IgD-negative memory B cell (primary cell): ENCODE results near the gene SLC17A6. TPM values are rescaled to one million over a fixed set of nuclear protein-coding genes. Genes with fewer than 3 reads are reported as not detected.
A peak's percentile ranks its signal among the peaks of the same experiment; 100 is the strongest.

Source experiments
- H3K27ac Mint-ChIP-seq, 3 donors: one replicate each; pipeline ENCODE4 v1.8.0; 2020 to 2022; ENCODE audit warnings: mild to moderate bottlenecking in 3 of 3, mixed read lengths in 3 of 3, moderate library complexity in 1 of 3
- H3K27me3 Mint-ChIP-seq: one replicate; pipeline ENCODE4 v1.8.0; 2021; ENCODE audit warnings: mixed read lengths
- H3K36me3 Mint-ChIP-seq: one replicate; pipeline ENCODE4 v1.8.0; 2020; ENCODE audit warnings: mild to moderate bottlenecking, mixed read lengths
- H3K4me1 Mint-ChIP-seq, 3 donors: one replicate each; pipeline ENCODE4 v1.8.0; 2020 to 2022; ENCODE audit warnings: mixed read lengths in 3 of 3, mild to moderate bottlenecking in 1 of 3
- H3K4me3 Mint-ChIP-seq, 4 donors: one replicate each; pipeline ENCODE4 v1.8.0; 2020 to 2022; ENCODE audit warnings: mild to moderate bottlenecking in 4 of 4, mixed read lengths in 4 of 4, moderate library complexity in 3 of 4
- H3K9me3 Mint-ChIP-seq, 3 donors: one replicate each; pipeline ENCODE4 v1.8.0; 2020 to 2021; ENCODE audit warnings: mixed read lengths in 3 of 3, mild to moderate bottlenecking in 1 of 3
- polyA plus RNA-seq: library from polyadenylated mRNA; unstranded; fragments of 300-500 nt; fragmentation: Illumina TruSeq; gene quantifications from one replicate; pipeline ENCODE4 v1.2.3, GENCODE V29; 2021

SLC17A6 gene
- polyA plus RNA-seq = not detected

DNA sequence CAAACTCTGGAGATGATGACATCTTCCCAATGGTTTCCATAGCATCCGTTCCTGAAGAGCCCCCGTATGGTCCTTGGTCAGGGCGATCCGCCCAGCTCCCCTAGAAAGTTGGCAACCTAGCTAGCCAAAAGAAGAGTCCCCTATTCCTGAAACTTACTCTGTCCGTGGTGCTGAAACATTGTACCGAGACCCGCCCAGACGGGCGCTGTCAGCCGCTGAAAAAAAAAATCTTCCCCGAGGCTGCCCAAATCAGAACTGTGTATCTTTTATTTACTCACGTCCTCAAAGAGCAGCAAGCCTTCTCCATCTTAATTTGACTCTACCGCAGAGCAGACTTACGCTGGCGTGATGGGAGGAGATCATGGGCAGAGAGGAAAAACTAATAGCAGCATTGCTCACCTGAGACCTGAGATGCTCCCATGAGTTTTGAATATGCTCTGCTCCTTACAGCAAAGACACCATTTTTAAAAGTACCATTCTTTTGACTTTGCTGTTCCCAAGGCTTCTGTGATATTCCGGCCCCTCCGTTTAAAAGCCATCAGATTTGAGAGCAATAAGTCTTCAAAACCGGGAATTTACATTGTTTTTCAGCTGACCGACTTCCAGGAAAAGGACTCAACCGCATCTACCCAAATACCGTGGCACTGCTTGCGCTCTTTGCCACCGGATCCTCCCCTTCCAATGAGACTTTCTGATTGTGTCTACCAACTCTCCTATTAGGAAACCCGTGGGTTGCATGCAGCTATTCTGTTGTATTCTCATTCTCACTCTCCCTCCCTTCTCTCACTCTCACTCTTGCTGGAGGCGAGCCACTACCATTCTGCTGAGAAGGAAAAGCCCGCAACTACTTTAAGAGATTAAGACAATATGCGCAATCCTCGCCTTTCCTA, at the start of gene SLC17A6:
SLC17A6 (plus strand) TSS at position 786 of the 890 bp plus-strand sequence. CDS start 153 bp downstream, outside the sequence.
- Mint-ChIP-seq H3K27me3 (peaks cover 51% of the 10 kb centered on the region), H3K27ac (peak within 1 kb of the TSS in 2 of 3 donors; percentile 24 to 69)

DNA sequence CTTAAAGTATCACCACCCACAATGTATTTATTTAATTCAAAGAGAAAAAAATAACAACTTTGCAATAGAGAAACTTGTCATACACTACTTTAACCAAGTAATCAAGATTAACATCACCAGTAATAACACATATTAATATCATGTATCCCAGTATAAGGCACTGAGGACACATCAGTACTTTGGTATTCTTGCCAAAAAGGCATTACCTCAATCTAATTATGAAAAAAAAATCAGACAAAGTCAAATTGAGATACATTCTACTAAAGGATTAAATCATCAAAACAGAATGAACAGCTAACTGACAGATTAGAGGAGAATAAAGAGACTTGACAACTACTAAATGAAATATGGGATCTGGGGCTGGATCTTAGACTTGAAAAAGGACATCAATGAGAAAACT, 35.8 kb upstream of the SLC17A6 start:
- H3K27ac Mint-ChIP-seq = no peak overlapping the region
- peaks cover 0 to 2% (median 0%) of the 10 kb centered on the region in 3 donors for H3K4me1 Mint-ChIP-seq
- H3K9me3 Mint-ChIP-seq = no peaks in the 10 kb centered on the region
- no peaks in the 10 kb centered on the region for H3K36me3 Mint-ChIP-seq
- H3K4me3 Mint-ChIP-seq = no peak overlapping the region
- no peaks in the 10 kb centered on the region for H3K27me3 Mint-ChIP-seq

More for the DNA sequence above, at the start of gene SLC17A6:
- peaks cover 0 to 5% (median 4%) of the 10 kb centered on the region in 3 donors for H3K4me1 Mint-ChIP-seq
- H3K9me3 Mint-ChIP-seq = peaks cover 0 to 3% (median 0%) of the 10 kb centered on the region in 3 donors
- H3K36me3 Mint-ChIP-seq = peaks cover 2% of the 10 kb centered on the region
- no peak within 1 kb of the TSS for H3K4me3 Mint-ChIP-seq

DNA sequence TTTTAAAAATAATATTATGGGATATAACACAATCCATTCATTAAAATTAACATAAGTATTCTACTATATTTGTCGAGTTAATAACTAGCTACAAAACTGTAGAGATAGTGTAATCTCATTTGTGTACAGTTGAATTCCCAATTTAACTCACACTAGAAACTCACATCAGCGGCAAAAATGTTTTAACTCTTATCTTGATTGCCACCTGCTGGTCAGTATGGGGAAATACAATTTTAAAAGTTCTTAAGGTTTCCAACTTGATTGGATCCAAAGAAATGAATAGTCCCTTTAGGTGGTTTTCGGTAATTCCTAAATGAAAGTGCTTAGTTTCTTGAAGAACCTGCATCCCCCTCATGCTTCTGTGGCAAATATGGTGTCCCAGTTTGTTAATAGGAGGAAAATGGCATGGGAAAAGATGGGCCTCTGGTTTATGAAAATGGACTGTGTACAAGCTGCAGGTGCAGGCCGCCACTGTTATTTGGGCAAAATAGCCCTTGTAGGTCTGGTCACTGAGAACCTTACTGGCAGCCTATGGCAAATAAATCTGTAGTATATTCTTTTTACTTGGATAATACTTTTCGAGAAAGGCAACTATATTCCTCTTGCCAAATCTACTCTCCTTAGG, 33.7 kb upstream of the SLC17A6 start:
- Mint-ChIP-seq H3K9me3 (no peaks in the 10 kb centered on the region), H3K4me3 (no peak overlapping the region), H3K27me3 (no peaks in the 10 kb centered on the region), H3K27ac (no peak overlapping the region), H3K4me1 (peaks cover 0 to 2% (median 0%) of the 10 kb centered on the region in 3 donors), H3K36me3 (no peaks in the 10 kb centered on the region)

DNA sequence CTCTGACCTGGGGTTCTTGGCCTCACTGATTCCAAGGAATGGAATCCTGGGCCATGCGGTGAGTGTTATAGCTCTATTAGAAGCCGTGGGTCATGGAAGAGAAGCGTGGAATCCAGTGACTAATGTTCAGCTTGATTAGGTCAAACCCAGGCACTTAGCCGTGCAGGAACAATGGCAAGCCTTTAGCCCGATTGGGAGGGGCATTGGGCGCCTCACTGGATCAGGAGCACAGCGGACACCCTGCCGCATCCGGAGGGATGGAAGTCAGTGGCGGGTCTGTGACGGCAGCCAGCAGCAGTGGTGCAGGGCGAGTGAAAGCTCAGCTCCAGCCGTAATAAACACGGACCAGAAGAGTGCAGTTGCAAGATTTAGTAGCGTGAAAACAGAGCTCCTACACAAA, 20.5 kb upstream of the SLC17A6 start:
- no peaks in the 10 kb centered on the region for H3K9me3 Mint-ChIP-seq
- no peaks in the 10 kb centered on the region for H3K27me3 Mint-ChIP-seq
- no peaks in the 10 kb centered on the region for H3K36me3 Mint-ChIP-seq
- H3K27ac Mint-ChIP-seq = no peak overlapping the region
- H3K4me1 Mint-ChIP-seq = no peaks in the 10 kb centered on the region
- H3K4me3 Mint-ChIP-seq = no peak overlapping the region

DNA sequence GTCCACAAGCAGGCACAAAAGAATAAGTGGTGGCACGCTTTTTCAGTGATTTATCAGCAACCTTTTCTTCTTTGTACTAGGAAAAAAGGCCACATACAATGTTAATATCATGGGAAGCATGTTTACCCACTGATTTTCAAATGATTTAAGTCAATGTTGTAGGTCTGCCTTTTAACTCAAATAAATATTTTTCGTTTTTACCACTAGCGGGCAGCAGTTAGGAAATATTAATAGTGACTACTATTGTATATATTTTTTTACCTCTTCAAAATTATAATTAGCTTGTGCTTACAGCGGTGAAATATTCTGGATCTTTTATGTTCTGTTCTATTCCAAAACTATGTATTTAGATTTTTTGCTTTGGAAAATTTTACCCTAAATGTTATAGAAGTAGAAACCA, 6.4 kb upstream of the SLC17A6 start:
- H3K9me3 Mint-ChIP-seq = no peaks in the 10 kb centered on the region

DNA sequence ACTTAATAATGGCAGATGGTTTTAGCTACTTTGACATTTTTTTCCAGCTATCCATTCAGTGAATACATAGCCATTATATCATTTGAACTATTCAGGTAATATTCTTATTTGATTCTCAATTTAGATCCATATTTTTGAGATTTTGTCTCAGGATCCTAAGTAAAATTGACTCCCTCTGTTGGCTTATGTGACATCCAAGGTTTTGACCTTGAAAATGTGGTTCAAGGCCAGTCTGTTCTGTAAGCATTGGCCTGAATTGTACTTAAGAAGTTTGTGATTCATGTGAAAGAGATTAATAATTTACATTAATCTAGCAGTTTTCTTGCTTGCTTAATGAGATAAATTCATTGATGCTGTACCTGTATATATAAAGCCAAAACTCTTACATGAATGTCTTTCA, 1.6 kb upstream of the SLC17A6 start:
- H3K27ac Mint-ChIP-seq = no peak overlapping the region
- peaks cover 39% of the 10 kb centered on the region for H3K27me3 Mint-ChIP-seq
- H3K36me3 Mint-ChIP-seq = peaks cover 2% of the 10 kb centered on the region
- peaks cover 0 to 5% (median 4%) of the 10 kb centered on the region in 3 donors for H3K4me1 Mint-ChIP-seq
- H3K9me3 Mint-ChIP-seq = peaks cover 0 to 3% (median 0%) of the 10 kb centered on the region in 3 donors
- H3K4me3 Mint-ChIP-seq = no peak overlapping the region

More for the DNA sequence above, 6.4 kb upstream of the SLC17A6 start:
- Mint-ChIP-seq H3K4me3 (no peak overlapping the region), H3K4me1 (no peaks in the 10 kb centered on the region), H3K27me3 (peaks cover 2% of the 10 kb centered on the region), H3K36me3 (no peaks in the 10 kb centered on the region), H3K27ac (no peak overlapping the region)

DNA sequence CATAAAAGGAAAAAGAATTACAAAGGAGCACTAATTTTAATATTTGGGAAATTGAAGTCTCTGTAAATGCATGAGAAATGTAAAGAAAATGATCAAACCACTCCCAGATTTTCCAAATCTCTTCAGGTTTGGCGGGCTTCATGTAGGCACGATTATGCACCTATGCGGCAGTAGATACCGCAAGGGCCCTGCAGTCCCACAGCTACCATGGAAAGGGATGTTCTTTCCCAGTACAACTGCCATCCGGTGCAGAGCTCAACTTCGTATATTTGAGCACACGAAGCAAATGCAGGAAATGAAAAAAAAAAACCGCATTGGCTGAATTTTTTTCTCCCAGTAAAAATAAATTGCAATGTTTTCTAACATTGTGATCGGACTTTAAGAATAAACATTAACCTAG, 1.4 kb downstream of the SLC17A6 start:
- Mint-ChIP-seq H3K27me3 (peaks cover 67% of the 10 kb centered on the region), H3K4me3 (no peak overlapping the region), H3K27ac (no peak overlapping the region), H3K9me3 (peaks cover 0 to 3% (median 0%) of the 10 kb centered on the region in 3 donors), H3K4me1 (peaks cover 0 to 6% (median 5%) of the 10 kb centered on the region in 3 donors), H3K36me3 (peaks cover 2% of the 10 kb centered on the region)

DNA sequence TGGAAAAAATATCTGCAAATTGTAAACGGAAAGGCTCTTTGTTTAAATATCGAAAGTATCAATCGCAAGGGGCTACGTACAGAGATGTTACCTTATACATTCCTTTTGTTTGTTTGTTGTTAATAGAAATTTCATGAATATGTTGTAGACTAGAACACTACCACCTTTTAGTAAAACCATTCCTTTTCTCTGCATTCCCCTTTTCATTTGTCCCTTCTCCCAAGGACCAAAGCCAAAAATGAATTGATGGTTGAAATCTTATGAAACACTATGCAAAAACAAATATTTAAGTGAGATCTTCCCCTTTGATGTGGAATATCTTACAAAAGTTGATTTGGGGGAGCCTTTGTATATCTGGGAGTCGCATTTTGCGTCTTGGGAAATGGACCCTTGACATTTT, 2.1 kb downstream of the SLC17A6 start:
- no peak overlapping the region for H3K4me3 Mint-ChIP-seq
- H3K36me3 Mint-ChIP-seq = peaks cover 2% of the 10 kb centered on the region
- no peak overlapping the region for H3K27ac Mint-ChIP-seq
- H3K4me1 Mint-ChIP-seq = peaks cover 0 to 6% (median 5%) of the 10 kb centered on the region in 3 donors
- peaks cover 67% of the 10 kb centered on the region for H3K27me3 Mint-ChIP-seq
- H3K9me3 Mint-ChIP-seq = peaks cover 0 to 3% (median 0%) of the 10 kb centered on the region in 3 donors

DNA sequence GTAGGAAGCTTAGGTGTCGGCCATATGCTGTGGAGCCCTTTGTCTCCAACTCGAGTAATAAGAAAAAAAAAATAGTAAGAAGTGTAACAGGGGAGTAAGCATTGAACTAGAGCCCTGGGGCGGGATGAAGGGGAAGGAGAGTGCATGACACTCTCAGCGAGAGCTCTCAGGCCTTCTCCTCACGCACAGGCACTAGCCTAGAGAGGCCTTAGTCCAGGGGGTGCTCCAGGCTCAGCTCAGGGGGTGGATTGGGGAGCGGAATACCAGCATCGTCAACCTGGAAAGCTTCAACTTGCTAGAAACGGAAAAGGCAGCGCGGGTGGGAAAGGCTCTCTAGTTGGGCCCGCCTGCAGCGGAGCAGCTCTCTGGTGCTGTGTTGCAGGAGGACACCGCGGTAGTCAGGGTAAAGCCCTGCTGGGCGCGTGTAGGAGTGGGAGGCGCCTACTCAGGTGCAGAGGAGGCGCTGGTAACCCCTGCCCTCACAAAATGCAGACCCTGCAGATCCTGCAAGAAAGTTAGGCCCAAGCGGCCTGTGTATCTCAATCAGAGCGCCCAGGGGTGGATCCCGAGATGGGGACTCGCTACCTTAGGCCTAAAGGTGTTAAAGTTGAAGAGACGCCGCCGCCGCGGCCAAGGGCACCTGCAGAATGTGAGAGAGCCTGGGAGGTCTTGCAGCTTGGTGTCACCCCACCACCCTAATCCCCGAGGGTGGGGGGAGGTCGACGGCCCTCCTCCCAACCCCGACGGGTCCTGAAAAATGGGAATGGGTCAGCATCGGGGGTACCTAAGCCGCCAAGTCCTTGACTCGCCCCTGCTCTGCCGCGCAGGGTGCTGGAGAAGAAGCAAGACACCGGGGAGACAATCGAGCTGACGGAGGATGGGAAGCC, 2.8 kb downstream of the SLC17A6 start:
- Mint-ChIP-seq H3K27ac (no peak overlapping the region), H3K9me3 (peaks cover 0 to 3% (median 0%) of the 10 kb centered on the region in 3 donors), H3K36me3 (peaks cover 2% of the 10 kb centered on the region), H3K27me3 (peaks cover 67% of the 10 kb centered on the region), H3K4me3 (peak overlapping the region in 1 of 4 donors; percentile 6), H3K4me1 (peaks cover 0 to 6% (median 5%) of the 10 kb centered on the region in 3 donors)

DNA sequence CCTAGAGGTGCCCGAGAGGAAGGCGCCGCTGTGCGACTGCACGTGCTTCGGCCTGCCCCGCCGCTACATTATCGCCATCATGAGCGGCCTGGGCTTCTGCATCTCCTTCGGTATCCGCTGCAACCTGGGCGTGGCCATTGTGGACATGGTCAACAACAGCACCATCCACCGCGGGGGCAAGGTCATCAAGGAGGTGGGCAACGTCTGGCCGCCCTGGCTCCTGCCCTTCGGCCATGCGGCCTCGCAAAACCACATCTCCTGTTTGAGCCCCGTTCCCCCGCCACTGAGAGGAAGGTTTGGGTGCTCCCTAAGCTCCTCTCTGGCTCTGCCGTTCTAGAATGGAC, 3.4 kb downstream of the SLC17A6 start:
- Mint-ChIP-seq H3K27me3 (peaks cover 67% of the 10 kb centered on the region), H3K9me3 (peaks cover 0 to 3% (median 0%) of the 10 kb centered on the region in 3 donors), H3K36me3 (peaks cover 2% of the 10 kb centered on the region), H3K27ac (no peak overlapping the region), H3K4me1 (peaks cover 0 to 6% (median 5%) of the 10 kb centered on the region in 3 donors), H3K4me3 (no peak overlapping the region)

DNA sequence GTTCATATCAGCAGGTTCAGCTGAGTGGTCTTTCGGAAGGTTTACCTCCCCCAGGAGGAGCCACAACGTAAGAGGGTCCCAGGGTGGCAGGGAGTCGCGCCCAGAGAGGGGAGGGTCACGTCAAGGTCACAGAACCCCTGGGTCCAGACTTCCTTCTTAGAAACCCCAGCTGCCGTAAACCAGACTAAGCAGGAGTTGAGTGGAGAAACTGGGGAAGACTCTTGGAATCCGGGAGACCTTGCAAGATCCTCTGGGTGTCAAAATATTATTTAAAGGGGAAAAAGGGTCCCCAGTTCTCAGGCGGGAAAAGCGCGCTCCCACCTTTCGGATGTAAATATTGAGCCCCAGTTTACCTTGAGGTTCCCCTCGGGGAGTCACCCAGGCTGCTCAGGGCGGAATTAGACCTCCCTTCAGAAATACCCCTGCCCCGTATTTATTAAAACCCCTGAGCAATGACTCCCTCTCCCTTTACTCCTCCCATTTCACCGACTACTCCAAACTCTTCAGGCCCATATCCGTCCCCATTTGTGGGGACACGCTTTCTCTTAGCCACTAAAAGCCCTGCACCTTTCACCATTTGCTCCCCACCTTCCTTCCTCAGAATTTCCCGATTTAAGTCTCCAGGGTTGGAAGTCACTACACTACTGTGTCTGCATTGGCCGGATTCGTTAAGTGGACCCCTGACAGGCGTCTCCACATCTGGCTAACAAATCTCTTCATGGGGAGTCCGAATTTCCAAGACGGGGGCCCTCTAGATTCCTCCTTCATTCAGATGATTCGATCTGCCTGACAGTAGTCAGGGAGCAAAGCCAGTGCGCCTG, 4.2 kb downstream of the SLC17A6 start:
- peak overlapping the region in 1 of 3 donors; percentile 63 for H3K27ac Mint-ChIP-seq
- no peak overlapping the region for H3K4me3 Mint-ChIP-seq
- peaks cover 0 to 6% (median 5%) of the 10 kb centered on the region in 3 donors for H3K4me1 Mint-ChIP-seq
- peaks cover 63% of the 10 kb centered on the region for H3K27me3 Mint-ChIP-seq
- no peaks in the 10 kb centered on the region for H3K36me3 Mint-ChIP-seq
- peaks cover 0 to 3% (median 0%) of the 10 kb centered on the region in 3 donors for H3K9me3 Mint-ChIP-seq

DNA sequence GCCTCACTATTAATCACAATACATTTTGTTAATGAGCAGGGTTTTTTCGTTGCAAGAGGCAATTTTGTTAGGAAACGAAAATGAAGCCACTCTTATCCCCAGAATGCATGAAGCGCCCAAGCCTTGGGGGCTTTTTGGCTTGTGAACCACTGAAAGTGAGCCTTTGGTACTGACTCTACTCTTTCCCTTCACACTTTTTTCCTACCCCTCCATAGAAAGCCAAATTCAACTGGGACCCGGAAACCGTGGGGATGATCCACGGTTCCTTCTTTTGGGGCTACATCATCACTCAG, 4.8 kb downstream of the SLC17A6 start:
- H3K4me1 Mint-ChIP-seq = peaks cover 0 to 6% (median 5%) of the 10 kb centered on the region in 3 donors
- no peaks in the 10 kb centered on the region for H3K36me3 Mint-ChIP-seq
- peaks cover 0 to under 1% (median 0%) of the 10 kb centered on the region in 3 donors for H3K9me3 Mint-ChIP-seq
- peaks cover 58% of the 10 kb centered on the region for H3K27me3 Mint-ChIP-seq
- no peak overlapping the region for H3K4me3 Mint-ChIP-seq
- H3K27ac Mint-ChIP-seq = no peak overlapping the region

DNA sequence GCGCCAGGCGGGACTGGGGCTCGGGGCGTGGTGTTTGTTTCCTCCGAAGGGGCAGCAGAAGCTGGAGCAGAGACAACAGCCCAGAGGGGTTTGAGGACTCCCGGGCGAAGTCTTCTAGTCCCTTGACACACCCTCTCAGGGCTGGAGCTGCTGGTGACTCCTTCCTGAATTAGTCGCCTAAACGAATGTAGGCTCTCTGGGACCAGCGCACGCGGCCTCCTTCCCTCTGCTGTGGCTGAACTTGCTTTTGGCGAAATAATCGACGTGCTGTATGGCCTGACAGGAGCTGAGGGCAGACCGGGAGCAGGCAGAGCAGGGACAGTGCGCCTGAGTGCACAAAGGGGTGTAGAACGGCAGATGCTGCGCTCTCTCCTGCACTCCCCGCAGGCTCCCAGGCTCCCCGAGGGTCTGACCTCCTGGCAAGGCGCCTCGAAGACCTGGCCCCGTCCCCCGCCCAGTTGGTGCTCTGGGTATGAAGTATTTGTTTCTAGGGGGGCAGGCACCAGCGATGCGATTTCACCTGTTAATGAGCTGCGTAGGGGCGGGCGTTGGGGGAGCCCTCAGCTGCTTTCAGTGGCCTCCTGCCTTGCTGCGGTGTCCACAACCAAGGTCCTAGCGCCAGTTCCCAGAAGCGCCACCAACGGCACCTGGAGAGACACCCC, 5.3 kb downstream of the SLC17A6 start:
- Mint-ChIP-seq H3K36me3 (no peaks in the 10 kb centered on the region), H3K27me3 (peaks cover 52% of the 10 kb centered on the region), H3K4me3 (no peak overlapping the region), H3K9me3 (no peaks in the 10 kb centered on the region), H3K27ac (no peak overlapping the region), H3K4me1 (peaks cover 0 to 6% (median 5%) of the 10 kb centered on the region in 3 donors)

DNA sequence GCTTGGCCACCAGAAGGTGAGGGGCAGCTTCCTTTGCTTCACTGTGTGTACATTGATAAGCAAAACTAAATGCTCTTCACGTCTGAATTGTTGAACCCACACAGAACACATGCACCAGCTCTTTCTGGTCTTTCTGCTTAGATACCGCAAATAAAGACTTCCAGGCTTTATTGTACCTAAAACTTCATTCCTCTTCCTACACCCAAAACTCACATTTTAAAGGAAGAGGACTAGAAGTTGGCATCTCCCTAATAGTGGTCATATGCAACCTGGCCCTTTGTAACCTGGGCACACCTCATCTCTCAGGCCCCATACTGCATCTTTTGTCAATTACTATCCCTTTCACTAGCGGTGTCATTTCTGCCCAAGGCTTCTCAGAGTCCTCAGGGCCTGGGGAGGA, 5.9 kb downstream of the SLC17A6 start:
- no peaks in the 10 kb centered on the region for H3K9me3 Mint-ChIP-seq

More for the DNA sequence above, 5.9 kb downstream of the SLC17A6 start:
- H3K27me3 Mint-ChIP-seq = peaks cover 51% of the 10 kb centered on the region
- no peak overlapping the region for H3K4me3 Mint-ChIP-seq
- H3K4me1 Mint-ChIP-seq = peaks cover 0 to 6% (median 5%) of the 10 kb centered on the region in 3 donors
- no peaks in the 10 kb centered on the region for H3K36me3 Mint-ChIP-seq
- no peak overlapping the region for H3K27ac Mint-ChIP-seq
